GM18499 (cell line): ENCODE results near the gene FHOD1.

Experiments used
- ATAC-seq: cut with Tn5 transposase; IDR thresholded peaks from one replicate; pipeline ENCODE4 v1.9.1; 2021; ENCODE audit warnings: moderate number of reproducible peaks; ENCODE audit not compliant: insufficient read depth, unreplicated experiment

FHOD1 gene

GRCh38 chr16:67252609-67253497 lies 5.6 kb upstream of the FHOD1 start:
- no peak for ATAC-seq

DNA sequence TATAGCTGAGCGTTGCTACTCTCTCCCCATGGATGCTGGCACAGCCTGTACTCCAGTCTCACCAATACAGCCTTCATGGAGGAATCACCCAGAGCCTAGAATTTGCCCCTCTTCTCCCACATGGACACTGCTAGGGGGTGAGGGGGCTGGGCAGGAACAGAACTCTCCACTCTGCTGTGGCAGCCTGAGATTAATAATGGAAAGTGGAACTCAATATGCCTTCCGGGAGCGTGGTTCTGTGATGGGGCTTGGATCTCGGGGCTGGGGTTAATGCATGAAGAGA lies 2.7 kb upstream of the FHOD1 start:
- ATAC-seq = no peak

GRCh38 chr16:67249178-67250044 lies 2.1 kb upstream of the FHOD1 start:
- ATAC-seq = no peak

DNA sequence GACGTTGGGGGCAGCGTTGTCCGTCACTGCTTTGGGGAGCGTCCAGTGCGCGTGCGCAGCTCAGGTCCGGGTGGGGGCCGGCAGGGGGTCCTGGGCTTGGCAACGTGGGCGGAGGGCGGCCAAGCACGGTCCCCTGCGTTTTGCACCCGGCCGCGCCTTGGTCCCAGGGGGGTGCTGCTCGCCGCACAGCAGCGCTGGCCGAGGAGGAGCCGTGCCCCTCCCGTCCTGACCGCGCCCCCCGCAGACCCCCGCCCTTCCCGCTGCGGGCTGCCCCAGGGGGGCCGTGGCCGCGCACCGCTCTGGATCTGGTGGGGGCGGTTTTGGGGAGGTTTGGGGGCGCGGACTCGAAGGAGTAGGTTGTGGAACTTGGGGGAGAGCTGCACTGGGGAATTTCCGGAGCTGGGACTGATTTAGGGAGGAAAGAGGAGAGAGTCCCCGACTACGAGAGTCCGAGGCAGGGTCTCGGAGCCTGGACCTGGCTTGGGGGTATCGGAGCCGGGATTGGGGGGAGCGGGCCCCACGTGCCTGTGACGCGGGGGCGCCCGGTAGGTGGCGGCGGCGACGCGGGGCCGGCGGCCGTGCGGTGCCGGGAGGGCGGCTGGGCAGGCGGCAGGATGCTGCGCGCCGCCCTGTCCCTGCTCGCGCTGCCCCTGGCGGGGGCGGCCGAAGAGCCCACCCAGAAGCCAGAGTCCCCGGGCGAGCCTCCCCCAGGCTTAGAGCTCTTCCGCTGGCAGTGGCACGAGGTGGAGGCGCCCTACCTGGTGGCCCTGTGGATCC lies 1.3 kb upstream of the FHOD1 start, which contains the start of gene SLC9A5:
Gene SLC9A5, plus strand, starts transcription at position 579 of the 777 bp plus-strand sequence. Its CDS starts 36 bp downstream, at position 615.
- ATAC-seq = no peak

GRCh38 chr16:67248073-67248400 lies 756 bp upstream of the FHOD1 start:
- no peak for ATAC-seq

DNA sequence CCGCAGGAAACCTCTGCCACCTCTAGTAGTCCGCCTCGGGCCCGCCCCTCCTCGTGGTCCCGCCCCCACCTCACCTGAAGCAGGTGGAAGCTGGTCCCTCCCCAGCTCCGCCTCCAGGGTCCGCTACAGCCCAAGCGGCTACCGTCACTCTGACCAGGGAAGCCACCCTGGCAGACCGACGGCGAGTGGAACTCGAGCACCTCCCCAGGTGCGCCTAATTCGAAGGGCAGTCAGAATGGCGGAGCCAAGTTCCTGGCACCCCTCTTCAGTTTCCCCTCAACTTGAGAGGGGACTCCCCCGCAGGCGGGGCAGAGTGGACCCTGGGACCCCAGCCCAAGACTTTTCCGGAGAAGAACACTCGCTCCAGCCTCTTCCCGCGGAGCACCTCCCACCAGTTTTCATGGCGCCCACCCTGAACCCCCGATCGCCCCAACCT lies 507 bp downstream of the FHOD1 start:
- no peak for ATAC-seq

GRCh38 chr16:67246081-67246755 lies 1.1 kb downstream of the FHOD1 start:
- ATAC-seq = no peak

DNA sequence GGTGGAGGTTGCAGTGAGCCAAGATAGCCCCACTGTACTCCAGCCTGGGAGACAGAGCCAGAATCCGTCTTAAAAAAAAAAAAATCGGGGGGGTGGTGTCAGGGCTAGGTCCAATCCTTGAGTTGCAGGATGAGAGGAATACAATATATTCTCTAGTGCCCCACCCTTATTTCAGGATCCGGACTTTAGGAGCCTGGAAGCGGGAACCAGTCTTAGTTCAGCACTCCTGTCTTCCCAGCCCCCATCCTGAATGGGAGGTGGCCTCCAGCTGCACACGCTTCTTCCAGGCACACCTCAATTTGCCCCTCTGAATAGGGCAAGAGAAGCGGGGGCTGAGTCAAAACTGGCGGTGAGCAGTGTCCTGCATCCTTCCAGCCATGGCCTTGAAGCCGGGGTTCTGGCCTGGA lies 1.6 kb downstream of the FHOD1 start:
- no peak for ATAC-seq

GRCh38 chr16:67245186-67245585 lies 2.1 kb downstream of the FHOD1 start:
- ATAC-seq = no peak

GRCh38 chr16:67244387-67245185 lies 2.7 kb downstream of the FHOD1 start:
- peak; percentile 38 for ATAC-seq

DNA sequence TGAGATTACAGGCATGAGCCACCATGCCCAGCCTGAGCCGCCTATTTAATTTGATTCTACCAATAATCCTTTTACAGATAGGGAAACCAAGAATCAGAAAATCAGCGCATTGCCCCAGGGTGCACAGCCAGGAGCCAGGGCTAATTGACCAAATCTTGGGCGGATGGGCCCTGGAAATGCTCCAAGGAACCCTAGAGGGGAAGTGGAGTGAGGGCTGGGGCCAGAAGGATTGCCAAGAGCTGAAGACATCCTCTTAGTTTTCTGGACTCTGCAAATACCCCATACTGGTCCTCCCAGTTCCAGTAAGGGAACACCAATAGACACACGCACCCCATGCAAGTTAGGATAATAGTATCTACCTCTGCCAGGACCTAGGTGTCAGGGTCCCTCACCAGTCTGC lies 3.8 kb downstream of the FHOD1 start:
- no peak for ATAC-seq

GRCh38 chr16:67242138-67242730 lies 5.0 kb downstream of the FHOD1 start:
- ATAC-seq = no peak

- ATAC-seq = no peak
Observed at GRCh38 chr16:67241008-67241900, 6.0 kb downstream of the FHOD1 start.

GRCh38 chr16:67240506-67240905 lies 6.8 kb downstream of the FHOD1 start:
- no peak for ATAC-seq

- ATAC-seq = no peak
Observed at GRCh38 chr16:67238806-67239470, 8.3 kb downstream of the FHOD1 start.

GRCh38 chr16:67238278-67238575 lies 9.1 kb downstream of the FHOD1 start:
- no peak for ATAC-seq

DNA sequence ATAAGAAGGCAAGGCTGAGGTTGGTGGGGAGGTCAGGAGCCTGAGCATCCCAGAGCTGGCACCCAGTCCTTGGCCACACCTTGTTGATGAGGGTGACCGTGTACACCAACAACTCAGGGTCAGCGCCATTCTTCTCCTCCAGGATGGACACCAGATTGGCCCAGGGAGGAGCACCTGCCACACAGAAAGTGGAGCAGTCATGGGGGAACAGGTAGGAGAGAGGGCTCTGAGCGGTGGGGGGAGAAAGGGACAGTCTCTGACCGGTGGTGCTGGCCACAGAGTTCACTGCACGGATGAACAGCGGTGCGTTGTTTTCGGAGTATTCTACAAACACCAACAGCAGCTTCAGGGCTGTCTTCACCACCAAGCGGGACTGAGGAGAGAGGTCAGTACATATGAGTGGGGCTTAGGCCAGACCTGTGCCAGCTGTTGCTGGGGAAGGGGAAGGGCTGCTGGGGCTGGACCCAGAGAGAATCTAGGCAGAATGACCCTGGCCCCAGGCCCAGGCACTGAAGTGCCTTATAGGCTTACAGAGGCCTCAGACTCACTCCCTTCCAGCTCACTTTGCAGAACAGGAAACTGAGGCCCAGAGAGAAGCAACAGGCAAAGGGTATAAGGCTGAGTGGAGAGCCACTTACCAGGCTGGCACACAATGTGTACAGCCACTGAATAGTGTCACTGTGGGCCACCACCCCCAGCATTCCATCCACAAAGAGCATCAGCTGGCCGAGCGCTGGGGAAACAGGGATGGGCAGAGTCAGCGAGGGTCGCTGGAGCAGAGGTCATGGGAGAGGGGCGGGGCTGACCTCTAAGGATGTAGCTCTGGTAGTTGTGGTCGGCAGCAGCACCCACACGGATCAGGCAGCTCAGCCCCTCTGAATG lies 9.6 kb downstream of the FHOD1 start:
- no peak for ATAC-seq
